ENCODE measurements around the gene DGAT2.

The DGAT2 gene

DNA sequence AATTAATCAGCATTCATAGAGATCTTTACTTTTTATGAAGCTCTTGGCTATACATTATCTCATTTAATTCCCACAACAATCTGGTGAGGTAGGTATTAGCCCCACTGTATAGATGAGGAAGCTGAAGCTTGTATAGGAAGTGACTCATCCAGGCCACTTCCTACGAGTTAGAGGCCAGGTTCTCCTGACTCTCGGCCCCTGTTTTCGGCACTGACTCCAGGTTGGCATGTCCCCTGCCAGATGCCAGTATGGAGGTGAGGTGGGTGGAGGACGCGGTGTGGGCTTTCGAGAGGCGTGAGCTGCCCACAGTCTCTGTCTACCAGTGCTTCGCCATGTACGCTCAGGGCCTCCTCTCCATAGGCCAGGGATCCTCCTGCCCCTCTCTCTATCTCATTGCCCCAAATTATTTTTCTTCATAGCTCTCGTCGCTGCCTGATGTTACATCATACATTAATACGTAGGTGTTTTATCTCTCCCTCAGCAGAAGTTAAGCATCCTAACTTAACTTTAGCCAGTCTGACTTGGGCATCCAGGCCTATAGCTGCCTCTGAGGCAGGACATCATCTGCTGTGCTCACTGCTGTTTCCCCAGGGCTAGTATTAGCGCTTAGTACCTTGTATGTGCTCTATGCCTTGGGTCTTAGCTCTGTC lies 9.0 kb downstream of the DGAT2 start:
- no peaks in the 10 kb centered on the region for H3K36me3 ChIP-seq (ENCODE audit: control insufficient read depth in 1 of 2, insufficient read depth in 2 of 2, low read length in 2 of 2)
- H3K9me3 ChIP-seq (ENCODE audit: insufficient read depth, low read depth, low read length) = no peaks in the 10 kb centered on the region

DNA sequence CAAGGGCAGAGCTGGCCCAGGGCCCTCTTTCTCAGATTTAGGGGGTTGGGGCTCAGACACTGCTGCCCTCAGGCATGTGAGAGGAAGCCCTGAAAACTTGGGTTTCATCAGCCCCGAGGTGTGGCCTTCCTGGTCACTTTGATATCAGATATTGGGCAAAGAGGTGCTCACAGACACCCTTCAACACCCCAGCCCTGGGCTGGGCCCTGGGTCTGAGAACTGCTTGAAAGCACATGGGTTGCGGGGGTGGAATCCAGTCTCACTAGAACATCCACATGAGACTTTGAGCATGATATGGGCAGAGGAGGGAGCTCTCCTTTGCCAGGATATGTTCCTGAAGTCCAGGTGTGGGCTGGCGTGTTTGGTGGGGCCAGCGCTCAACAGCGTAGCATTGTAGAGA lies 10.4 kb downstream of the DGAT2 start:
- Histone ChIP-seq H3K14ac (ENCODE audit: low read length) (no peak overlapping the region), H3K27me3 (ENCODE audit: insufficient read depth, low read length) (no peaks in the 10 kb centered on the region), H3K4ac (ENCODE audit: low read depth, low read length) (no peak overlapping the region), H2AK5ac (ENCODE audit: low read length) (no peak overlapping the region), H3K79me2 (ENCODE audit: control insufficient read depth, insufficient read depth, low read length, poor library complexity) (no peaks in the 10 kb centered on the region), H2BK5ac (ENCODE audit: low read depth, low read length, poor library complexity) (no peak overlapping the region), H4K91ac (ENCODE audit: low read depth, low read length) (no peak overlapping the region), H3K79me1 (ENCODE audit: low read length) (no peaks in the 10 kb centered on the region), H3K36me3 (ENCODE audit: control insufficient read depth in 1 of 2, insufficient read depth in 2 of 2, low read length in 2 of 2) (no peaks in the 10 kb centered on the region), H3K9ac (ENCODE audit: low read length) (no peak overlapping the region), H3K23ac (ENCODE audit: low read length) (no peak overlapping the region), H3K4me2 (ENCODE audit: low read length) (no peak overlapping the region), H3K4me3 (ENCODE audit: low read depth, low read length) (no peak overlapping the region), H2AFZ (ENCODE audit: insufficient read depth, low read length, poor library complexity) (no peak overlapping the region), H4K8ac (ENCODE audit: low read depth, low read length) (no peak overlapping the region), H2BK12ac (ENCODE audit: low read length) (no peak overlapping the region), H2BK120ac (ENCODE audit: insufficient read depth, low read length, poor library complexity) (no peak overlapping the region), H3K4me1 (ENCODE audit: control insufficient read depth in 1 of 2, insufficient read depth in 2 of 2, low read length in 2 of 2) (peaks cover 0 to 2% of the 10 kb centered on the region in 2 experiments), H3K27ac (ENCODE audit: low read depth, low read length) (no peak overlapping the region), H4K12ac (ENCODE audit: low read depth, low read length) (no peak overlapping the region), H3K18ac (ENCODE audit: low read length) (no peak overlapping the region), H3K9me3 (ENCODE audit: insufficient read depth, low read depth, low read length) (no peaks in the 10 kb centered on the region)
- no peak for DNase-seq
- WGBS (ENCODE audit: extremely low coverage, insufficient coverage, insufficient read length) = no CpG with 5 or more reads among the region's 5 CpGs

More for the DNA sequence above, 9.0 kb downstream of the DGAT2 start:
- WGBS (ENCODE audit: extremely low coverage, insufficient coverage, insufficient read length) = no CpG with 5 or more reads among the region's 13 CpGs
- Histone ChIP-seq H3K23ac (ENCODE audit: low read length) (no peak overlapping the region), H3K4ac (ENCODE audit: low read depth, low read length) (no peak overlapping the region), H3K4me3 (ENCODE audit: low read depth, low read length) (no peak overlapping the region), H2AFZ (ENCODE audit: insufficient read depth, low read length, poor library complexity) (no peak overlapping the region), H3K79me1 (ENCODE audit: low read length) (no peaks in the 10 kb centered on the region), H4K12ac (ENCODE audit: low read depth, low read length) (no peak overlapping the region), H3K9ac (ENCODE audit: low read length) (no peak overlapping the region), H4K91ac (ENCODE audit: low read depth, low read length) (no peak overlapping the region), H3K4me2 (ENCODE audit: low read length) (no peak overlapping the region), H3K4me1 (ENCODE audit: control insufficient read depth in 1 of 2, insufficient read depth in 2 of 2, low read length in 2 of 2) (peaks cover 0 to 2% of the 10 kb centered on the region in 2 experiments), H3K14ac (ENCODE audit: low read length) (no peak overlapping the region), H3K27ac (ENCODE audit: low read depth, low read length) (no peak overlapping the region), H3K18ac (ENCODE audit: low read length) (no peak overlapping the region), H3K27me3 (ENCODE audit: insufficient read depth, low read length) (no peaks in the 10 kb centered on the region), H2BK5ac (ENCODE audit: low read depth, low read length, poor library complexity) (no peak overlapping the region), H2BK12ac (ENCODE audit: low read length) (no peak overlapping the region), H4K8ac (ENCODE audit: low read depth, low read length) (no peak overlapping the region), H3K79me2 (ENCODE audit: control insufficient read depth, insufficient read depth, low read length, poor library complexity) (no peaks in the 10 kb centered on the region), H2AK5ac (ENCODE audit: low read length) (no peak overlapping the region), H2BK120ac (ENCODE audit: insufficient read depth, low read length, poor library complexity) (no peak overlapping the region)
- no peak for DNase-seq

DNA sequence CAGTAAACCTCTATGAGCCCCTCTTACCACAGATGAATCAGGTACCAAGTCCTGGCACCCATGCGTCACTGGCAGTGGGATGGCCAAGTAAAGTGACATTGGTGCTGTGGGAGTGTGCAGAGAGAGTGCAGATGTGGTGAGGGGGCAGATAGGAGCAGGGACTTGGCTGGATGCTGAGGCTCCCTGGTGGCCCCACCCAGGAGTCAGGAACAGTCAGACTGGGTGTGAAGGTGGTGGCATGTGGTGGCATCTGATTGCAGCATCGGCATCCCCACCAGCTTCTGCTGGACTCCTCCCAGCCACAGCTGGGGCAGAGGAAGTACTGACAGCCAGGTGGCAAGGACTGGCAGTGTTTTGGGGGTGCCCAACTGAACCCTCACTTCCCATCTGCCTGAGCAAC lies 11.4 kb downstream of the DGAT2 start:
- H2BK120ac ChIP-seq (ENCODE audit: insufficient read depth, low read length, poor library complexity) = no peak overlapping the region
- no peaks in the 10 kb centered on the region for H3K79me1 ChIP-seq (ENCODE audit: low read length)
- no peak overlapping the region for H4K91ac ChIP-seq (ENCODE audit: low read depth, low read length)
- H3K36me3 ChIP-seq (ENCODE audit: control insufficient read depth in 1 of 2, insufficient read depth in 2 of 2, low read length in 2 of 2) = no peaks in the 10 kb centered on the region
- no peak overlapping the region for H2AK5ac ChIP-seq (ENCODE audit: low read length)
- no peak overlapping the region for H4K12ac ChIP-seq (ENCODE audit: low read depth, low read length)
- no peak overlapping the region for H2BK12ac ChIP-seq (ENCODE audit: low read length)
- H3K9me3 ChIP-seq (ENCODE audit: insufficient read depth, low read depth, low read length) = no peaks in the 10 kb centered on the region
- H2BK5ac ChIP-seq (ENCODE audit: low read depth, low read length, poor library complexity) = no peak overlapping the region
- no peak overlapping the region for H3K4me3 ChIP-seq (ENCODE audit: low read depth, low read length)
- H3K9ac ChIP-seq (ENCODE audit: low read length) = no peak overlapping the region
- no peak overlapping the region for H3K4ac ChIP-seq (ENCODE audit: low read depth, low read length)
- no peak overlapping the region for H3K23ac ChIP-seq (ENCODE audit: low read length)
- H3K27ac ChIP-seq (ENCODE audit: low read depth, low read length) = no peak overlapping the region
- no peak for DNase-seq
- H3K4me2 ChIP-seq (ENCODE audit: low read length) = no peak overlapping the region
- peaks cover 0 to 2% of the 10 kb centered on the region in 2 experiments for H3K4me1 ChIP-seq (ENCODE audit: control insufficient read depth in 1 of 2, insufficient read depth in 2 of 2, low read length in 2 of 2)
- no peak overlapping the region for H3K14ac ChIP-seq (ENCODE audit: low read length)
- no peak overlapping the region for H4K8ac ChIP-seq (ENCODE audit: low read depth, low read length)
- no peak overlapping the region for H3K18ac ChIP-seq (ENCODE audit: low read length)
- H2AFZ ChIP-seq (ENCODE audit: insufficient read depth, low read length, poor library complexity) = no peak overlapping the region
- no peaks in the 10 kb centered on the region for H3K79me2 ChIP-seq (ENCODE audit: control insufficient read depth, insufficient read depth, low read length, poor library complexity)
- WGBS (ENCODE audit: extremely low coverage, insufficient coverage, insufficient read length) = no CpG with 5 or more reads among the region's 2 CpGs
- H3K27me3 ChIP-seq (ENCODE audit: insufficient read depth, low read length) = no peaks in the 10 kb centered on the region

DNA sequence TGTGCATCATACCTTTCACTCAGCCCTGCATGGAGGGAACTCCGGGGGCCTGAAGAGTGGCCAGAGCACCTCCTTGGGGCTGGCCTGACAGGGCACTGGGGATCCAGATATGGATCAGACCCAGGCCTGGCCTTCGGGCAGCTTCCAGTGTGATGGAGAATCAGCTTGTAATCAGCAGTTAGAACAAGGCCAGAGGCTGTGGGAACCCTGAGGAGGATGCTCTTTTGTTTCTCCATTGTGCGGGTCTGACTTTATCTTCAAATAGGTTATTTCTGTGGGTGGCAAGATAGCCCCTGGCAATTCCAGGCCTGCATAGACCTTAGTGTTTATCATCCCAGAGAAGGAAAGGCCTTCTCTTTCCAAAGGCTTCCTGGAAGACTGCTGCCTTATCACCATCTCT lies 12.3 kb downstream of the DGAT2 start:
- Histone ChIP-seq H3K36me3 (ENCODE audit: control insufficient read depth in 1 of 2, insufficient read depth in 2 of 2, low read length in 2 of 2) (no peaks in the 10 kb centered on the region), H2AK5ac (ENCODE audit: low read length) (no peak overlapping the region), H3K79me1 (ENCODE audit: low read length) (no peaks in the 10 kb centered on the region), H2BK5ac (ENCODE audit: low read depth, low read length, poor library complexity) (no peak overlapping the region), H4K91ac (ENCODE audit: low read depth, low read length) (no peak overlapping the region), H4K8ac (ENCODE audit: low read depth, low read length) (no peak overlapping the region), H2AFZ (ENCODE audit: insufficient read depth, low read length, poor library complexity) (no peak overlapping the region), H3K4ac (ENCODE audit: low read depth, low read length) (no peak overlapping the region), H3K27ac (ENCODE audit: low read depth, low read length) (no peak overlapping the region), H3K9ac (ENCODE audit: low read length) (no peak overlapping the region), H3K23ac (ENCODE audit: low read length) (no peak overlapping the region), H3K18ac (ENCODE audit: low read length) (no peak overlapping the region), H3K79me2 (ENCODE audit: control insufficient read depth, insufficient read depth, low read length, poor library complexity) (no peaks in the 10 kb centered on the region), H3K4me3 (ENCODE audit: low read depth, low read length) (no peak overlapping the region), H2BK120ac (ENCODE audit: insufficient read depth, low read length, poor library complexity) (no peak overlapping the region), H3K27me3 (ENCODE audit: insufficient read depth, low read length) (no peaks in the 10 kb centered on the region), H2BK12ac (ENCODE audit: low read length) (no peak overlapping the region), H3K14ac (ENCODE audit: low read length) (no peak overlapping the region), H3K4me1 (ENCODE audit: control insufficient read depth in 1 of 2, insufficient read depth in 2 of 2, low read length in 2 of 2) (peaks cover 0 to 2% of the 10 kb centered on the region in 2 experiments), H3K9me3 (ENCODE audit: insufficient read depth, low read depth, low read length) (no peaks in the 10 kb centered on the region), H3K4me2 (ENCODE audit: low read length) (no peak overlapping the region), H4K12ac (ENCODE audit: low read depth, low read length) (no peak overlapping the region)
- no CpG with 5 or more reads among the region's 3 CpGs for WGBS (ENCODE audit: extremely low coverage, insufficient coverage, insufficient read length)
- peak; percentile 47 to 64 for DNase-seq
